Liver (tissue), 3 donors: ENCODE results near the gene FRAT1.

ENCODE experiments used
- FOXA1 ChIP-seq: IDR thresholded peaks from 2 replicates; pipeline ENCODE4 v1.6.1; 2016; ENCODE audit warnings: antibody characterized with exemption
- NR2F2 ChIP-seq: IDR thresholded peaks from 2 replicates; pipeline ENCODE4 v1.6.1; 2016; ENCODE audit warnings: antibody characterized with exemption
- TF ChIP-seq, protein P1 (sequence below): fragments of 150-350 bp; IDR thresholded peaks from 2 replicates; pipeline ENCODE4 v1.5.1; 2017; ENCODE audit warnings: improper control_type of control experiment, low read depth, low read length; ENCODE audit not compliant: missing input control
- TF ChIP-seq, protein P2 (sequence below): IDR thresholded peaks from 2 replicates; pipeline ENCODE4 v1.6.1; 2016; ENCODE audit warnings: antibody characterized with exemption, mild to moderate bottlenecking
- TF ChIP-seq, protein P3 (sequence below): IDR thresholded peaks from 2 replicates; pipeline ENCODE4 v1.6.1; 2016; ENCODE audit warnings: antibody characterized with exemption
- donor health status: healthy.
- donor health status: healthy.

DNA sequence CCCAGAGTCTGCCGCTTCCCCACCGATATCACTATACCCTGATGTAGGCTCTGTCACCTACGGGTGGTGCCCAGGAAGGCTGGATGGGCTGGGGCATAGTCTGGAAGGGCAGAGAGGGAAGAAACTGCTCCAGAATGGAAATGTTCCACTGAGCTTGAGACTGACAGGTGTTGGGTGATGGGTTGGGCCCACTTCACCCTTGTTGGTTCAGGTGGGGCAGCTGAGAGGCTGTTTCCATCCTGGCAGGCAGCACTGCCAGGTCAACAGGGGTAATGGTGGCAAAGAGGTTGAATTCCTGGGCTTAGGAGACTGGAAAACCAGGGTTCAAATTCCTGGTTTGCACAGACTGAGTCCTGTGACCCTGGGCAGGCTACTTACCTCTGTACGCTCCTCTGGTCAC lies 44.0 kb downstream of the FRAT1 start:
- TF ChIP-seq, protein P1, sequence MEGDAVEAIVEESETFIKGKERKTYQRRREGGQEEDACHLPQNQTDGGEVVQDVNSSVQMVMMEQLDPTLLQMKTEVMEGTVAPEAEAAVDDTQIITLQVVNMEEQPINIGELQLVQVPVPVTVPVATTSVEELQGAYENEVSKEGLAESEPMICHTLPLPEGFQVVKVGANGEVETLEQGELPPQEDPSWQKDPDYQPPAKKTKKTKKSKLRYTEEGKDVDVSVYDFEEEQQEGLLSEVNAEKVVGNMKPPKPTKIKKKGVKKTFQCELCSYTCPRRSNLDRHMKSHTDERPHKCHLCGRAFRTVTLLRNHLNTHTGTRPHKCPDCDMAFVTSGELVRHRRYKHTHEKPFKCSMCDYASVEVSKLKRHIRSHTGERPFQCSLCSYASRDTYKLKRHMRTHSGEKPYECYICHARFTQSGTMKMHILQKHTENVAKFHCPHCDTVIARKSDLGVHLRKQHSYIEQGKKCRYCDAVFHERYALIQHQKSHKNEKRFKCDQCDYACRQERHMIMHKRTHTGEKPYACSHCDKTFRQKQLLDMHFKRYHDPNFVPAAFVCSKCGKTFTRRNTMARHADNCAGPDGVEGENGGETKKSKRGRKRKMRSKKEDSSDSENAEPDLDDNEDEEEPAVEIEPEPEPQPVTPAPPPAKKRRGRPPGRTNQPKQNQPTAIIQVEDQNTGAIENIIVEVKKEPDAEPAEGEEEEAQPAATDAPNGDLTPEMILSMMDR = no peak
- TF ChIP-seq FOXA1 (no peak), NR2F2 (no peak)
- TF ChIP-seq, protein P2, sequence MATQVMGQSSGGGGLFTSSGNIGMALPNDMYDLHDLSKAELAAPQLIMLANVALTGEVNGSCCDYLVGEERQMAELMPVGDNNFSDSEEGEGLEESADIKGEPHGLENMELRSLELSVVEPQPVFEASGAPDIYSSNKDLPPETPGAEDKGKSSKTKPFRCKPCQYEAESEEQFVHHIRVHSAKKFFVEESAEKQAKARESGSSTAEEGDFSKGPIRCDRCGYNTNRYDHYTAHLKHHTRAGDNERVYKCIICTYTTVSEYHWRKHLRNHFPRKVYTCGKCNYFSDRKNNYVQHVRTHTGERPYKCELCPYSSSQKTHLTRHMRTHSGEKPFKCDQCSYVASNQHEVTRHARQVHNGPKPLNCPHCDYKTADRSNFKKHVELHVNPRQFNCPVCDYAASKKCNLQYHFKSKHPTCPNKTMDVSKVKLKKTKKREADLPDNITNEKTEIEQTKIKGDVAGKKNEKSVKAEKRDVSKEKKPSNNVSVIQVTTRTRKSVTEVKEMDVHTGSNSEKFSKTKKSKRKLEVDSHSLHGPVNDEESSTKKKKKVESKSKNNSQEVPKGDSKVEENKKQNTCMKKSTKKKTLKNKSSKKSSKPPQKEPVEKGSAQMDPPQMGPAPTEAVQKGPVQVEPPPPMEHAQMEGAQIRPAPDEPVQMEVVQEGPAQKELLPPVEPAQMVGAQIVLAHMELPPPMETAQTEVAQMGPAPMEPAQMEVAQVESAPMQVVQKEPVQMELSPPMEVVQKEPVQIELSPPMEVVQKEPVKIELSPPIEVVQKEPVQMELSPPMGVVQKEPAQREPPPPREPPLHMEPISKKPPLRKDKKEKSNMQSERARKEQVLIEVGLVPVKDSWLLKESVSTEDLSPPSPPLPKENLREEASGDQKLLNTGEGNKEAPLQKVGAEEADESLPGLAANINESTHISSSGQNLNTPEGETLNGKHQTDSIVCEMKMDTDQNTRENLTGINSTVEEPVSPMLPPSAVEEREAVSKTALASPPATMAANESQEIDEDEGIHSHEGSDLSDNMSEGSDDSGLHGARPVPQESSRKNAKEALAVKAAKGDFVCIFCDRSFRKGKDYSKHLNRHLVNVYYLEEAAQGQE = no peak
- TF ChIP-seq, protein P3, sequence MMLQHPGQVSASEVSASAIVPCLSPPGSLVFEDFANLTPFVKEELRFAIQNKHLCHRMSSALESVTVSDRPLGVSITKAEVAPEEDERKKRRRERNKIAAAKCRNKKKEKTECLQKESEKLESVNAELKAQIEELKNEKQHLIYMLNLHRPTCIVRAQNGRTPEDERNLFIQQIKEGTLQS = no peak
